AG04450 (cell line): ENCODE measurements around the gene RABGAP1L. TPM values are rescaled to one million over a fixed set of nuclear protein-coding genes. Genes with fewer than 3 reads are reported as not detected.
"Not testable (repeated sequence)": the region's sequence is repeated elsewhere in the genome, so short reads cannot be mapped to it uniquely, and the experiment has no call there.

ENCODE experiments used
- CTCF ChIA-PET: fragments of 300-600, 350-600 bp; formaldehyde crosslinking; extraction: SDS; loops from one replicate; lab custom pipeline; 2022; ENCODE audit warnings: antibody characterized with exemption, inconsistent platforms; lab: Charles Lee
- POLR2A ChIA-PET: fragments of 350-600 bp; formaldehyde crosslinking; extraction: SDS; loops from one replicate; lab custom pipeline; 2021; ENCODE audit warnings: antibody characterized with exemption, inconsistent platforms; lab: Yijun Ruan, JAX
- DNase-seq: peaks from one replicate; pipeline ENCODE4 v3.0.0-alpha.2; 2011; ENCODE audit warnings: low read depth, low spot score
- H3K27ac ChIP-seq: one replicate; pipeline ENCODE4 v1.5.1; 2012; ENCODE audit warnings: low read depth, low read length, control low read depth
- H3K27me3 ChIP-seq: one replicate; pipeline ENCODE4 v1.6.0; 2012; ENCODE audit warnings: low read length; ENCODE audit not compliant: control insufficient read depth, insufficient read depth
- H3K4me3 ChIP-seq: 2 replicates; pipeline ENCODE4 v1.5.1; 2011; ENCODE audit warnings: mild to moderate bottlenecking, low read depth, low read length, control low read depth
- H3K9me3 ChIP-seq: 2 replicates; pipeline ENCODE4 v1.5.1; 2012; ENCODE audit warnings: low read length; ENCODE audit not compliant: control insufficient read depth, insufficient read depth
- polyA plus RNA-seq: library from polyadenylated mRNA; depleted of rRNA; stranded (reverse); fragments of >200 nt; gene quantifications from 2 replicates; pipeline ENCODE4 v1.2.3, GENCODE V29; 2011
- TF ChIP-seq, protein P1 (sequence below): IDR thresholded peaks from 2 replicates; pipeline ENCODE4 v1.5.1; 2011; ENCODE audit warnings: low read depth, low read length, control low read depth, inconsistent platforms

The RABGAP1L gene
- polyA plus RNA-seq, 1 experiment: 21.2 TPM

DNA sequence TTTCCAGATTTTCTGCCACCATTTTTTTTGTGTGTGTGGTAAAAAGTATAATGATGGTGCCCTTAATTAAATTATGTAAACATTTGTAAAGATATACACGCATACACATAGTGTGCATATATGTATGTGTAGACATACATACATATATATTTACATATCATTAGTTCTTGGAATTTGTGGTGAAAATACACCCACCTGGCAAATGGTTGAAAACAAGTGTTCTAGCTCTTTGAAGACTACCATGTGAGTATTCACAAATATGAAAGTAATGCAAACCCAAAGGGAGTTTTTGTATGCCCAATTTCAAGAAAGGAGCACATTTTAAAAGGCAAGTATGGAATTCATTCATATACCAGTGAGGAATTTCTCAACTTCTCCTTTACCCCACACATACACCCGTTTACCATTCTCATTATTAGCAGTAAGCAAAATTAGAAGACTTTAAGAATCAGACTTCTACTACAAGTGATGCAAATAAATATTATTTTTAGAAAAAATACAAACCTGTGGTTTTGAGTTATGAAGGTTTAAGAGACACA is 8.0 kb downstream of the RABGAP1L start:
- Histone ChIP-seq H3K27me3 (no peaks in the 10 kb centered on the region), H3K27ac (no peak overlapping the region), H3K4me3 (no peak overlapping the region), H3K9me3 (no peaks in the 10 kb centered on the region)
- ChIA-PET POLR2A (no interaction called here), CTCF (interaction anchor here (0.6 to 2.7 kb wide), 3 partner anchors 50 to 709 kb away, joined by 4 to 7 read pairs (median 5); no protein-coding TSS in a partner anchor)
- no peak for DNase-seq
- TF ChIP-seq, protein P1, sequence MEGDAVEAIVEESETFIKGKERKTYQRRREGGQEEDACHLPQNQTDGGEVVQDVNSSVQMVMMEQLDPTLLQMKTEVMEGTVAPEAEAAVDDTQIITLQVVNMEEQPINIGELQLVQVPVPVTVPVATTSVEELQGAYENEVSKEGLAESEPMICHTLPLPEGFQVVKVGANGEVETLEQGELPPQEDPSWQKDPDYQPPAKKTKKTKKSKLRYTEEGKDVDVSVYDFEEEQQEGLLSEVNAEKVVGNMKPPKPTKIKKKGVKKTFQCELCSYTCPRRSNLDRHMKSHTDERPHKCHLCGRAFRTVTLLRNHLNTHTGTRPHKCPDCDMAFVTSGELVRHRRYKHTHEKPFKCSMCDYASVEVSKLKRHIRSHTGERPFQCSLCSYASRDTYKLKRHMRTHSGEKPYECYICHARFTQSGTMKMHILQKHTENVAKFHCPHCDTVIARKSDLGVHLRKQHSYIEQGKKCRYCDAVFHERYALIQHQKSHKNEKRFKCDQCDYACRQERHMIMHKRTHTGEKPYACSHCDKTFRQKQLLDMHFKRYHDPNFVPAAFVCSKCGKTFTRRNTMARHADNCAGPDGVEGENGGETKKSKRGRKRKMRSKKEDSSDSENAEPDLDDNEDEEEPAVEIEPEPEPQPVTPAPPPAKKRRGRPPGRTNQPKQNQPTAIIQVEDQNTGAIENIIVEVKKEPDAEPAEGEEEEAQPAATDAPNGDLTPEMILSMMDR: no peak

DNA sequence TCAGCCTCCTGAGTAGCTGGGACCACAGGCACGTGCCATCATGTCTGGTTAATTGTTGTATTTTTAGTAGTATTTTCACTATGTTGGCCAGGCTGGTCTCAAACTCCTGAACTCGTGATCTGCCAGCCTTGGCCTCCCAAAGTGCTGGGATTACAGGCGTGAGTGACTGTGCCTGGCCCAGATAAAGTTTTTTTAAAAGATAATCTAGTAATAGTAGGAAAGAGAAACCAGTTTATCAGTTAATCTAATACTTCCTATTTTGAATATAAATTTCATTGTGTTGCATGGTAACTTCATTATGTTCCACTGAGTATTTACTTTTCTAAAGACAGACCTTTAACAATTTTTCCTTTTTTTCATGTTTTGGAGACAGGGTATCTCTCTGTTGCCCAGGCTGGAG is 10.0 kb downstream of the RABGAP1L start:
- POLR2A ChIA-PET: no interaction called here
- no peak overlapping the region for H3K4me3 ChIP-seq
- TF ChIP-seq, protein P1: no peak
- H3K27ac ChIP-seq: no peak overlapping the region
- no peaks in the 10 kb centered on the region for H3K9me3 ChIP-seq
- H3K27me3 ChIP-seq: no peaks in the 10 kb centered on the region
- CTCF ChIA-PET: no interaction called here
- DNase-seq: no peak

DNA sequence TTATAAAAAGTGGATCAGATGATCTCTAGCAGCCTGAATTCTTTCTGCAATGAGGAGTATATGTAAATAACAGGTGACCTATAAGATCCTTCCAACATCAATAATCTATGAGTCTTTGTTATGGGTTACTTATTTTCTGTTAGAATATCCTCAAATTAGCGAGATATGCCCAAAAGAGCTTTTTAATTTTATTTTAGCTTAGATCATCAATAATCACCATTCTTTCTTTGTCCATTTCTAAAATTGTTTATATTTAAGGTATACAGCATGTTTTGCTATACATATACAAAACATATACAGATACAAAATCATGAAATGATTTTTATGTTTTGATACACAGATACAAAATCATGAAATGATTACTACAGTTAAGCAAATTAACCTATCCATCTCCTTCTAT is 11.8 kb downstream of the RABGAP1L start:
- ChIA-PET POLR2A (no interaction called here), CTCF (no interaction called here)
- no peak overlapping the region for H3K4me3 ChIP-seq
- TF ChIP-seq, protein P1: no peak
- no peaks in the 10 kb centered on the region for H3K27me3 ChIP-seq
- no peak overlapping the region for H3K27ac ChIP-seq
- no peaks in the 10 kb centered on the region for H3K9me3 ChIP-seq
- DNase-seq: no peak

DNA sequence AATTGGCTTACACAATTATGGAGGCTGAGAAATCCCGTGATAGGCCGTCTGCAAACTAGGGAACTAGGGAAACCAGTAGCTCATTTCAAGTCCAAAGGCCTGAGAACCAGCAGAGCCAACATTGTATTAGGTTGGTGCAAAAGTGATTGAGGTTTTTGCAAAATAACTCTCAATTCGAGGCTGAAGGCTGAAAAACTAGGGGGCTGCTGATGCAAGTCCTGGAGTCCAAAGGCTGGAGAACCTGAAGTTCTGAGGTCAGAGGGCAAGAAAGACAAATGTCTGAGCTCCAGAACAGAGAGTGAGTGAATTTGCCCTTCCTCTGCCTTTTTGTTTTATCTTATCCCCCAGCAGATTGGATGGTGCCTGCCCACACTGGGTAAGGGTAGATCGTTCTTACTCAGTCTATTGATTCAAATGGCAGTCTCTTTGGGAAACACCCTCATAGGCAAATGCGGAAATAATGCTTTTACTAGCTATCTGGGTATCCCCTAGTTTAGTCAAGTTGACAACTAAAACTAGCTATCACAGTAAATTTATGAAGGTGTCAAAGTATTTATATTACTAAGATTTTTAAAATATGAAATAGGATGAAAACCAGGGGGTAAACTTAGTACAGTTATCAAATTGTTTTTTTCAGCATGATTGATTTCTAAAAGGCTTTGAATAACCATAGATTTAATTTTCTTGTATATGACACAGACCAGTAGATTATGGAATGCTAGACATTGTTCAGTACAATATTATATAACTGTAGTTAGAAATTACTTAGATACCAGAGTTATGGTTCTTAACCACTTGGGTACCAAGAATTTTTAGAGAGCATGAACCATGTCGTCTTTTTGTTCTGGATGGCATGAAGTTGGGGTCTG is 15.4 kb downstream of the RABGAP1L start:
- no peak for DNase-seq
- POLR2A ChIA-PET: no interaction called here
- Histone ChIP-seq H3K4me3 (no peak overlapping the region), H3K27ac (no peak overlapping the region), H3K9me3 (no peaks in the 10 kb centered on the region), H3K27me3 (no peaks in the 10 kb centered on the region)
- CTCF ChIA-PET: interaction anchor here (1.1 to 1.3 kb wide), 2 partner anchors 43 to 1433 kb away, joined by 3 to 4 read pairs; no protein-coding TSS in a partner anchor
- TF ChIP-seq, protein P1: no peak

DNA sequence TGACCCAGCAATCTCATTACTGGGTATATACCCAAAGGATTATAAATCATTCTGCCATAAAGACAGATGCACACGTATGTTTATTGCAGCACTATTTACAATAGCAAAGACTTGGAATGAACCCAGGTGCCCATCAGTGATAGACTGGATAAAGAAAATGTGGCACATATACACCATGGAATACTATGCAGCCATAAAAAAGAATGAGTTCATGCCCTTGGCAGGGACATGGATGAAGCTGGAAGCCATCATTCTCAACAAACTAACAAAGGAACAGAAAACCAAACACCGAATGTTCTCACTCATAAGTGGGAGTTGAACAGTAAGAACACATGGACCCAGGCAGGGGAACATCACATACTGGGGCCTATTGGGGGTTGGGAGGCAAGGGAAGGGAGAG is 19.1 kb downstream of the RABGAP1L start:
- POLR2A ChIA-PET, CTCF ChIA-PET, H3K9me3 ChIP-seq, DNase-seq, H3K27me3 ChIP-seq, H3K27ac ChIP-seq, H3K4me3 ChIP-seq: not testable (repeated sequence)
